HEK293 (cell line): ENCODE data around the gene HSBP1.

ENCODE experiments used
- ATF2 ChIP-seq: fragments of 450-650 bp; formaldehyde crosslinking; IDR thresholded peaks from 2 replicates; pipeline ENCODE4 v1.5.1; 2016; ENCODE audit warnings: missing biosample characterization, missing genetic modification characterization, low read depth
- BCL11A ChIP-seq: fragments of 450-650 bp; formaldehyde crosslinking; IDR thresholded peaks from 2 replicates; pipeline ENCODE4 v1.5.1; 2016; ENCODE audit warnings: low read depth, missing biosample characterization, missing genetic modification characterization
- CTCF ChIP-seq: fragments of 450-650 bp; formaldehyde crosslinking; IDR thresholded peaks from 2 replicates; pipeline ENCODE4 v1.5.1; 2016; ENCODE audit warnings: missing biosample characterization, missing genetic modification characterization
- GLI4 ChIP-seq: fragments of 450-650 bp; formaldehyde crosslinking; IDR thresholded peaks from 2 replicates; pipeline ENCODE4 v1.5.1; 2016; ENCODE audit warnings: missing biosample characterization, missing genetic modification characterization
- REST ChIP-seq: fragments of 450-650 bp; formaldehyde crosslinking; IDR thresholded peaks from 2 replicates; pipeline ENCODE4 v1.5.1; 2016; ENCODE audit warnings: missing biosample characterization, missing genetic modification characterization
- SCRT1 ChIP-seq: fragments of 450-650 bp; formaldehyde crosslinking; IDR thresholded peaks from 2 replicates; pipeline ENCODE4 v1.5.1; 2016; ENCODE audit warnings: missing biosample characterization, missing genetic modification characterization, borderline replicate concordance
- ZBTB1 ChIP-seq: fragments of 450-650 bp; formaldehyde crosslinking; IDR thresholded peaks from 2 replicates; pipeline ENCODE4 v1.5.1; 2016; ENCODE audit warnings: missing biosample characterization, missing genetic modification characterization
- ZFP41 ChIP-seq: fragments of 450-650 bp; formaldehyde crosslinking; IDR thresholded peaks from 2 replicates; pipeline ENCODE4 v1.5.1; 2016; ENCODE audit warnings: missing biosample characterization, missing genetic modification characterization, borderline replicate concordance
- ZNF121 ChIP-seq: fragments of 450-650 bp; formaldehyde crosslinking; IDR thresholded peaks from 2 replicates; pipeline ENCODE4 v1.5.1; 2016; ENCODE audit warnings: missing biosample characterization, missing genetic modification characterization
- ZNF391 ChIP-seq: fragments of 450-650 bp; formaldehyde crosslinking; IDR thresholded peaks from 2 replicates; pipeline ENCODE4 v1.5.1; 2016; ENCODE audit warnings: low read depth, missing biosample characterization, missing genetic modification characterization, borderline replicate concordance
- ZNF449 ChIP-seq: fragments of 450-650 bp; formaldehyde crosslinking; IDR thresholded peaks from 2 replicates; pipeline ENCODE4 v1.5.1; 2017; ENCODE audit warnings: missing biosample characterization, mild to moderate bottlenecking, missing genetic modification characterization, moderate library complexity
- ZNF658 ChIP-seq: fragments of 450-650 bp; formaldehyde crosslinking; IDR thresholded peaks from 2 replicates; pipeline ENCODE4; 2016; ENCODE audit warnings: missing biosample characterization, missing genetic modification characterization

- TF ChIP-seq ATF2 (tag by site-specific recombination), result no peak
- no peak for TF ChIP-seq GLI4 (tag by site-specific recombination)
- TF ChIP-seq CTCF (tag by site-specific recombination), result no peak
- TF ChIP-seq BCL11A, result no peak
- TF ChIP-seq REST, result no peak
- no peak for TF ChIP-seq ZNF658 (tag by site-specific recombination)
- no peak for TF ChIP-seq ZFP41 (tag by site-specific recombination)
- TF ChIP-seq ZBTB1 (tag by site-specific recombination), result no peak
- TF ChIP-seq ZNF449, result no peak
- TF ChIP-seq ZNF121, result no peak
- no peak for TF ChIP-seq ZNF391 (tag by site-specific recombination)
- TF ChIP-seq SCRT1, result no peak
Observed at GRCh38 chr16:83859265-83859664, 51.5 kb downstream of the HSBP1 start.
